ENCODE measurements around the gene GGT7.
A peak's percentile ranks its signal among the peaks of the same experiment; 100 is the strongest.
"Not testable (repeated sequence)": the region's sequence is repeated elsewhere in the genome, so short reads cannot be mapped to it uniquely, and the experiment has no call there.

The GGT7 gene

GRCh38 chr20:34872622-34873224 is at the start of gene GGT7:
TSS of gene GGT7 (minus strand) at chr20:34872856. CDS start at chr20:34872815, 41 bp downstream.
- peak; percentile 81 for DNase-seq (ENCODE audit: low read depth)

GRCh38 chr20:34921436-34921835 is 48.8 kb upstream of the GGT7 start:
- no peak for DNase-seq (ENCODE audit: low read depth)

- no peak for DNase-seq (ENCODE audit: low read depth)
Measured at GRCh38 chr20:34920055-34920454, 47.4 kb upstream of the GGT7 start.

- DNase-seq (ENCODE audit: low read depth) = no peak
Measured at GRCh38 chr20:34916774-34917354, 44.2 kb upstream of the GGT7 start.

GRCh38 chr20:34915749-34916455 is 43.2 kb upstream of the GGT7 start:
- no peak for DNase-seq (ENCODE audit: low read depth)

- DNase-seq (ENCODE audit: low read depth) = no peak
Measured at GRCh38 chr20:34915131-34915530, 42.5 kb upstream of the GGT7 start.

GRCh38 chr20:34907616-34908469 is 35.2 kb upstream of the GGT7 start:
- DNase-seq (ENCODE audit: low read depth) = no peak

- no peak for DNase-seq (ENCODE audit: low read depth)
Measured at GRCh38 chr20:34904202-34904621, 31.6 kb upstream of the GGT7 start.

- not testable (repeated sequence) for DNase-seq (ENCODE audit: low read depth)
Measured at GRCh38 chr20:34898731-34899130, 26.1 kb upstream of the GGT7 start.

- DNase-seq (ENCODE audit: low read depth) = not testable (repeated sequence)
Measured at GRCh38 chr20:34898129-34898528, 25.5 kb upstream of the GGT7 start.

- no peak for DNase-seq (ENCODE audit: low read depth)
Measured at GRCh38 chr20:34896086-34896621, 23.5 kb upstream of the GGT7 start.

- DNase-seq (ENCODE audit: low read depth) = no peak
Measured at GRCh38 chr20:34895465-34895864, 22.8 kb upstream of the GGT7 start.

GRCh38 chr20:34894723-34895122 is 22.1 kb upstream of the GGT7 start:
- no peak for DNase-seq (ENCODE audit: low read depth)

- DNase-seq (ENCODE audit: low read depth) = no peak
Measured at GRCh38 chr20:34892671-34893070, 20.0 kb upstream of the GGT7 start.

- no peak for DNase-seq (ENCODE audit: low read depth)
Measured at GRCh38 chr20:34891166-34892062, 18.8 kb upstream of the GGT7 start.

GRCh38 chr20:34888468-34888867 is 15.8 kb upstream of the GGT7 start:
- DNase-seq (ENCODE audit: low read depth) = no peak

GRCh38 chr20:34887023-34887422 is 14.4 kb upstream of the GGT7 start:
- no peak for DNase-seq (ENCODE audit: low read depth)

GRCh38 chr20:34886122-34886521 is 13.5 kb upstream of the GGT7 start:
- DNase-seq (ENCODE audit: low read depth) = no peak

GRCh38 chr20:34884260-34884659 is 11.6 kb upstream of the GGT7 start:
- no peak for DNase-seq (ENCODE audit: low read depth)

- no peak for DNase-seq (ENCODE audit: low read depth)
Measured at GRCh38 chr20:34883809-34884208, 11.2 kb upstream of the GGT7 start.

- DNase-seq (ENCODE audit: low read depth) = no peak
Measured at GRCh38 chr20:34883087-34883688, 10.5 kb upstream of the GGT7 start.
